H4 (cell line): Measurements from ENCODE around the gene PREX1. TPM values are rescaled to one million over a fixed set of nuclear protein-coding genes. Genes with fewer than 3 reads are reported as not detected.

Source experiments
- DNase-seq: peaks from one replicate; pipeline ENCODE4 v3.0.0-alpha.2; 2015; ENCODE audit warnings: low spot score
- total RNA-seq: library from RNA; depleted of rRNA; stranded (reverse); fragments of >200 nt; shearing (Covaris generic); gene quantifications from 2 replicates; pipeline ENCODE4 v1.2.3, GENCODE V29; 2014

The PREX1 gene
- total RNA-seq, 1 experiment from 2014 or later, result 3.1 TPM

DNA sequence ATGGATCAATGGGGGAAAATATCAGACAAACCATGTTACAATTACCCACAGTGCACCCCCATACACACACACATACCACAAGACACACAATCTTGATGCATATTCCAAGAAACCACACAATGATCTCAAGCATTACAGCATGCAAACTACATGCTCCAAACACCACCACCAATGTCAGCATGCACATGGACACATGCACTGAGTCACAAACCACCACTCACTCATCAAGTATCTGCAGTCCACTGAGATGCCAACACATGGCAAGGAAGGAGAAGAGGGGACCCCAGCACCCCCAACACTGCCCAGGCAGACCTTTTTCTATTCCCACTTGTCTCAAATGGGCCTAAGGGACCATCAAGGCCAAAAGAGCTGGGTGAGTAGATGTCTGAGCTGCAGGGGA is 91.6 kb downstream of the PREX1 start:
- no peak for DNase-seq

DNA sequence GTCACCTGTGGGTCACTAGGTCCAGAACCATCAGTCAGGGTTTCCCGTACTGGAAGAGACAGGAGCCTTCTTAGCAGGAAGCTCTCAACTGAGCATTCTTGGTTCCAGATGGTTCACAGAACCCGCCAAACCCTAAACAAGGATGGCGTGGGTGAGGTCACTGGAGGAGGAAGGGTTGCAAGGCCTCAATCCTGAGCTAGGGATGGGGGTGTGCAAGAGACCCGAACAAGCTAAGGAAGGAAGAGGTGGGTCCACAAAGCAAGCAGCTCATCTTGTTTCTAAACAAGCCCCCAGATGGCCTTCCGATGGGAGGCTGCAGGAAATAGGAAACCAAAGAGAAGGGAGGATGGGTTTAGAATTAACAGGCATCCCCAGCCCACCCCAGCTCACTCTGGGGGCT is 92.7 kb downstream of the PREX1 start:
- DNase-seq, result no peak

DNA sequence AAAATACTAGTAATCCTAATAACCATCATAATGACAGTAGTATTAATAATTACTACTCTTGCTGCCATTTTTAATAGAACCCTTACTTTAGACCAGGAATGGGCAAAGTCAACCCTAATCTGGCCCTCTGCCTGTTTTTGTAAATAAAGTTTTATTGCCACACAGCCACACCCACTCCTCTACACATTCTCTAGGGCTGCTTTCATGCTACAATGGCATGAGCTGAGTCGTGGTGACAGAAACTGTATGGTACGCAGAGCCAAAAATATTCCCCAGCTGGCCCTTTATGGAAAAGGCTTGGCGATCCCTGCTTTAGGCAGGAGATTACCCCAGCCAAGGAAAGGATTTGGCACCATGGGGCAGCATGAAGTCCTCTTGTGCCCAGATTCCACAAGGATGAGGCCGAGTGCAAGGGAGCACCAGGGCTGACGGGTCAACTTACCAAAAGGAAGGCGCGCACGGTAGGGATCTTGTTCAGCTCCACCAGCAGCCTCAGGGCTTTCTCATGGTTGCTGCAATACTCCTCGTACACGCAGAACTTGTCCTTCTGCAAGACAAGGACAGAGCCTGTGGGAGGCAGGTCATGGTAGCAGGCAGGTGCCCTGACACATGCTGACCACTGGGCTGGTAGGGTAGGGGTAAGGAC is 93.6 kb downstream of the PREX1 start:
- DNase-seq, result no peak

DNA sequence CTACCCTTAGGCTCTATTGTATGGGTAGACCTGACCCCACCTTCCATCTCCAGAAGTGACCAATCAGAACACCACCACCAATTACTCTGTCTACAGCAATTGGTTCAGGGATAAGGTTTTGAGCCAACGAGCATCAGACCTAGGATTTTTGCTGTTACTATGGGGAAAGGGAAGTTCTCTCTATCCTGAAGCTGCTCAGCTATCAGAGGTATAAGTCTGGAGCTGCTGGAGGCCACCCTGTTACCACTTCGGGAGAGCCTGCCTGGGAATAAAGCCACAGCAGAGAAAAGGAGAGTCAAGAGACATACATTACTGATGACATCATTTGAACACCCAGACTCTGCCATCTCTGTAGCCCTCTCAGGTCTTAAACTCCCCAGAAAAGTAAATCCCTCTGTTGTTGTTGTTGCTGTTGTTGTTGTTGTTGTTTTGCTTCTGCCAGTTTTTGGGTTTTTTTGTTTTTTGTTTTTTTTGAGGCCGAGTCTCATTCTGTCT is 94.5 kb downstream of the PREX1 start:
- DNase-seq, result no peak

DNA sequence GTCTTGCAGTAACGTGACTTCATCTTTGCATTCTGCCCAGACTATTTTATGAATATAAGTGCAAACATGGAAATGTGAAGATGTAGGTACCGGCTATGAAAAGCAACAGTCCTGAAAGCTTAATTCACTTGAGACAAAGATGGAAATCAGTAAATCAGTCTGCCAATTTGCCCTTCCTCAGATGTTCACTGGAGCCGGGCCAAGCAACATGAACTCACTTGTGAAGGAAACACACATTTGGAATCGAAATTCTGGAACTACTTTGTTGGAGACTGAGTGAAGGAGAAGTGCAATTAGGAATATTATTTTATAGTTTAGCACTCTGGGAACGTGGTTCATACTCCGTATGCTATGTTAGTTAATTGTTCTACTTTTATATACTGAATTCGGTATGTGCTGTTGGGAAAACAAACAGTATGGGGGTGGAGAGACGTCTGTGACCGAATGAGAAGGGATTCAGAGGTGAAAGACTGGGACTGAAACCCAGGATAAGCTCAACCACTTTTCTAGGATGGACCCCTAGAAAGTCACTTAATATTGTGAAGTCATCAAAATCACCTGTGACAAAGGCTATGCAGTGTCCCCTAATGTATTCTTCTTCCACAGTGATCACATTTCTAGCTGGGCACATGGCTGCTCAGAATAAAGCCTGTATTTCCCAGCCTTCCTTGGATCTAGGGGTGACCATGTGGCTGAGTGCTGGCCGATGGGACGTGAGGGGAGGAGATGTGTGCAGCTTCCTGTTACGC is 95.5 kb downstream of the PREX1 start:
- DNase-seq, result no peak

DNA sequence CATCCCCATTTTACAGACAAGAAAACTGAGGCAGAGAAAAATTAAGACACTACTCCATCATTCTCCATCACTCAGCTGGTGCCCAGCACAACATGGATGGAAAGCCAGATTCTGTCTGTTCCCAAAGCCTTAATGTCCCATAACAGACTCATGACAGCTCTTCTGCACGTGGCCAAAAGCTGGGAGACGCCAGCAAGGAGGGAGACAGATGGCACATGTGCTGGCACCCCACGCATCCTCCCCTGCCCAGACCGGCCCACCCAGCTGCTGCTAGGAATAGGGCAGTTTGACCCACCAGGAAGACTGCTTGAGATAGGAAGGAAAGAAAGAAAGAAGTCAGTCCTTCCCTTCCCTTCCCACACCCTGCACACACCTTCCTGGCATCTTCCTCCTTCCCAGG is 96.3 kb downstream of the PREX1 start:
- no peak for DNase-seq

DNA sequence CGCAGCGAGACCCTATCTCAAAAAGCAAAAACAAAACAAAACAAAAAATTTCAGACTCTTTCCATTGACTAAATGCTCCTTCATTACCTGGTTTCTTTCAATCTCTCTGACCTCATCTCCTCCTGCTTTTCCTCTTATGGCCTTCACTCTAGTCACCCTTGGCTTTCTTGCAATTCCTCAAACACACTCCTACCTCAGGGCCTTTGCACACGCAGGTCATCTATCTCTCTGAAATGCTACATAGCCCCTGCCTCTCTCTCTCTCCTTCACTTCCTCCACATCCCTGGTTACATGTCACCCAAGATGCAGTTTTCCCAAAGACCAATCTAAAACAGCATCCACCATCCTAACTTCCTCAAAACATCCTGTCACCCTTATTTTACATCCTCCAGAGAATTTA is 96.8 kb downstream of the PREX1 start:
- DNase-seq, result no peak

DNA sequence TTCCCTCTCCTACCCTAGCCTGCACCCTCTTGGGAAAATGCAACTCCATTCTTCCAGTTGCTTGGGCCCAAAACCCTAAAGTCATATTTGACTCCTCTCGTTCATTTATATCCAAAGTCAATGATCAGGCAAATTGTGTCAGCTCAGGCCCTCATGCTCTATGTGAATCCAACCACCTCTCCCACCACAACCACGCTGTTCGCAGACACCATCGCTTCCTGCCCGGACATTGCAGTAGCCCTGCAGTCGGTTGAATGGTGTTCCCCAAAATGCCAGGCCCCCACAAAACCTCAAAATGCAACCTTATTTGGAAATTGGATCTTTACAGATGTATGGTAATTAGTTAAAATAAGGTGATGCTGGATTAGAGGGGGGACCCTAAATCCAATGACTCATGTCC is 98.3 kb downstream of the PREX1 start:
- no peak for DNase-seq

DNA sequence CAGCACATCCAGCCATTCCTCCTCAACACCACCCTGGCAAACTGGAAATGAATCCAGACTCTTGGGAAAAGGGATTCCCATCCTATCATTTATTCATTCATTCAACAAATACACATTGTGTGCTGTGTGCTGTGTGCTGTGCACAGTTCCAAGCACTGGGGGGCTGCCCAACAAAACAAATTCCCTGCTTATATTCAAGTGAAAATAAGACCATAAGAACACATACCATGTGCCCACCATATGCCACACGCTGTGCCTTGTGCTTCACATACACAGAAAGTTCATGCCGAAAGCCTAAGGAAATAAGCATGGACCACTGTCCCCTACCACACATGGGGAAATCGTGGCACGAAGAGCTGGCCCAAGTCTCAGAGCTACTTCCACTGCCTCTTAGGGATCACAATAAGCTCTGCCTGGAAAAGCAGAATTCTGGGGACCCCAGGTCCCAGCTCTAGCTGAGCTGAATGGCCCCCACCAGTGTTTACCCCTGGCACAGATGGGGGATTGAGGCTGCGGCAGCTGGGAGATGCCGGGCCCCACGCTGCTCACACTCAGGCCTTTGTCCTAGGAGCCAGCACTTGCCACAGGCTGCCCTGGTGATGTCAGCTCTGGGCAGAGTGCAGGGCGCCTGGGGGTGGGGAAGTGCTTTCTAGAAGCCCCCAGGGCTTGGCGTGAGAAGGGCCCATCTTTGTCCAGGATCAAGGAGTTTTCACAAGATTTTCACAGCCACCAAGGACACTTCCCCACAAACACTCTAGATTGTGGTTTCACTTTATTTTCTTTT is 99.6 kb downstream of the PREX1 start:
- no peak for DNase-seq

DNA sequence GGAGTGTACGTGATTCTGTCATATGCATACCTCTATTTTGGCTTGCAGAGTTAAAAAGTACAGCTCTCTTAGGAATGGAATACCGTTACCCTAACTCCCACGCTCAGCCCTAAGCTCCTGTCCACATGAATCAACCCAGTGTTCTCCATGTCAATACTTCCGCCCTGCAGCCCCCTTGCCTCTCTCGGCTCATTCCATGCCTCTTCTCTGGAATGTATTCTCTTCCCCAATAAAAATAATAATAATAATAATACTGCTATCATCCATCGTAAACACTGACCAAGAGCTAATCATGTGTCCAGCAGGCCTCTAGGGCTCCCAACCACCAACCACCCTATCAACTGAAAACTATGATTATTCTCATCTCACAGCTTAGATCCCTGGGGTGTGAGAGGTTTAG is 100.6 kb downstream of the PREX1 start:
- DNase-seq, result no peak

DNA sequence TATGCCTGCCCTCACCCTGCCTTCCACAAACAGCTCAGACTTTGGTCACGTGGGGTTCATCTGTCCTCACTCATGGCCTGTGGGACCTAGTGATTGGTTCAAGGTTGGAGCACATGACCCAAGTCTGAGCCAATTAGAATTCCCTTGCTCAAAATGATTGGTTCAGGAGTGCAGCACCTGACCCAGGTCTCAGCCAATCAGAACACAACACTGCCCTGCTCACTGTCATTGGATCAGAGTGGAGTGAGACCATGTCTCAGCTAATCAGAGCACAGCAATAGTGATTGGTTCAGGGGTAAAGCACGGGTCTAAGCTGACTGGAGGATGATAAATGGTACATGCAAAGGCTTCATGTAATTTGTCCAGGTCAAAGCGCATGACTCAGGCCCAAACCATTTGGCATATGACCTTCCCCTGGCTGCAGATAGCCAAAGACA is 102.2 kb downstream of the PREX1 start:
- DNase-seq, result peak; percentile 13

DNA sequence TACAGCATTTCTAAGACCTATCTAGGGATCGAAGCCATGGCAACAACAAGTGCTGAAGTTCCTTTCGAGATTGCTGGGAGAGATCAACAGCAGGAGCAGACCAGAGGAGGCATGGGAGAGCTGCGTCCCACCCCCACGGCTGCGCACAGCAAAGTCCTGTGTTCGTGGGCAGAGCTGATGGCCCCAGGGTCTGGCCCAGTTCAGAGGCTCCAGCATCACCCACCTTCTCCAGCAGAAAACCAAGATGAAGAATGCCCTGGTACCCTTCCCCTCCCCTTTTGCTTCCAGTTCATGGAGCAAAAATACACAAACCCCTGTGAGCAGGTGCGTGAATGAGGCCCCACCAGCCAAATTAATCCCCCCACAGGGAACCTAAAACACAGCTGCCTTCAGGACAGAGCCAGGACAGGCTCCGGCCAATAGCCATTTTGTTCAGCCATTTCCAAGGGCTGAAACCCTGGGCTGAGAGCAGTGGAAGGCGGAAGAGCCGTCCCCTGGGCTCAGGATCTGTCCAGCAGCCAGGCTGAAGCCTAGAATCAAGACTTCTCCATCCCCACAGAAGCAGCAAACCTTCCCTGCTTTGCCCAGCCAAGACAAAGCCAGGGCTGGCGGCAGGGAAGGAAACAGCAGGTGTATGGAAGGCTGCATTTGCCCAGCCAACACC is 102.8 kb downstream of the PREX1 start:
- no peak for DNase-seq

DNA sequence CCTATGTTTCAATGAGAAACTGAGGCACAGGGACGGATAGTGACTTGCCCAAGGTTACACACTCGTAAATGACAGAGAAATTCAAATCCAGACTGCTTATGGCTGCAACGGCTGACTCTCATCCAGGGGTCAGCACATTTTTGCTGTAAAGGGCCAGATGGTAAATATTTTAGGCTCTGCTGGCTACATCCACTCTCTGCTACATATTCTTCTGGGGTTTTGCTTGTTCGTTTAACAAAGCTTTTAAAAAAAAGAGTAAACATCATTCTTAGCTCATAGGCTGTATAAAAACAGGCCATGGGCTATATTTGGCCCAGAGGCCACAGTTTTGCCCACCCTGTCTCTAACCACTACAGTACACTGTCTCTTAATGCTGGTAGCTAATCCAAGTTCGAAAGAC is 103.4 kb downstream of the PREX1 start:
- no peak for DNase-seq

DNA sequence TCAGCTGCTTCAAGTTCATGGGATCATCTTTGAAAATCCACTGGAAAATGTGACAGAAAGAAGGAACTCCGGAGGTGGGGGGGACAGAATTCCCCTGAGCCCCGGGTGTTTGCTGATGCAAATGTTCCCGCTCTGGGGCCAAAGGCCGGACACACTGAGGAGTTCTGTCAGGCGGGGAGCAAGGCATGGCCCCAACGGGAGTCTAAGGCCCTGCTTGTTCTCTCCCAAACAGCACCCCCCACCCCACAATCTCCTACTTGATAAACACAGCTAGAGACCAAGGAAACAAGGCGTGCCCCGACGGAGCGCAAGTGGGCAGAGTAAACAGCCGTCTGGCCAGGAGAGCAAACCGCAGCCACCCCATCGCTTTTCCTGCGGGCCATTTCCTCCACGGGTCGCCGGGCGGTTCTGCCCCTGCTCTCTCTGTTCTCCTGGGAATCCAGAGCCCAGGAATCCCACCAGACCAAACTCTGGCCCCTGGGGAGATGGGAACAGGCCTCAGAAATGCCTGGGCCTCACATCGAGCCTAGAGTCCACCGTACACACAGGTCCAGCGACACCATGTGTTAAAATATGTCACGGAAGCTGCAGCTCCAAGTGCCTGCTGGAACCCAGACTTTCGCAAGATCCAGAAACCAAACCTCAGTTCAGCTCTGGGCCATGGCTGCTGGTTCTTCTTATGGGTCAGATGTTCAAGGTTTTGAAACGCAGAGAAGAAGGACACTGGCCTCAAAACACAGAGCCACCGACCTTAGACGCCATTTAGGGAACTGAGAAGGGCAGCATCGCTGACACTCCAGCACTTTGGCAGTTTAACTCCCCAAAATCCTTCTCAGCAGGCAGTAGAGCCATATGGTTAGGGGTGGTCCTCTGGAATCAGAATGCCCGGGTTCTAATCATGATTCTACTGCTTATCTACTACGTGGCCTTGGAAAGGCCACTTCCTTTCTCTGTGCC is 104.2 kb downstream of the PREX1 start:
- no peak for DNase-seq

DNA sequence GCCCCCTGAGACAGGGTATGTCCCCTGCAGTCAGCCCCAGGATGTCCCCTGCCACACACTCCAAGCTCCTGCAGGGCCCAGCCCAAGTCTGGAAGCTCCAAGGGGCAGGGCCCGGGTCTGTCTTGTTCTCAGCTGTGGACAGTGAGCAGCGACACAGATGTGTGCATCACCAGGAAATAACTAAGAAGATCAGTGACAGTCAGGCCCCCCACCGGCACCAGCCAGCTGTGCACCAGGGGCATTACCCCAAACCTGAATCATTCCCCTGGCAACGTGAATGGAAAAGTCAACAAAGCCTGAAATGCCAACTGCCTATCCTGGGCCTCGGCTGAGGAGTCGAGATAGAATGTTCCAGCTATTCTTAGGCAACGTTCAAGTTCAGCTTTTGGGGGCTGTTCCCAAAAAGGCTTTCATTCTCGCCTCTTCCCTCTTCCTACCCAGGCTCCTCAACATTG is 105.0 kb downstream of the PREX1 start:
- DNase-seq, result peak; percentile 29

DNA sequence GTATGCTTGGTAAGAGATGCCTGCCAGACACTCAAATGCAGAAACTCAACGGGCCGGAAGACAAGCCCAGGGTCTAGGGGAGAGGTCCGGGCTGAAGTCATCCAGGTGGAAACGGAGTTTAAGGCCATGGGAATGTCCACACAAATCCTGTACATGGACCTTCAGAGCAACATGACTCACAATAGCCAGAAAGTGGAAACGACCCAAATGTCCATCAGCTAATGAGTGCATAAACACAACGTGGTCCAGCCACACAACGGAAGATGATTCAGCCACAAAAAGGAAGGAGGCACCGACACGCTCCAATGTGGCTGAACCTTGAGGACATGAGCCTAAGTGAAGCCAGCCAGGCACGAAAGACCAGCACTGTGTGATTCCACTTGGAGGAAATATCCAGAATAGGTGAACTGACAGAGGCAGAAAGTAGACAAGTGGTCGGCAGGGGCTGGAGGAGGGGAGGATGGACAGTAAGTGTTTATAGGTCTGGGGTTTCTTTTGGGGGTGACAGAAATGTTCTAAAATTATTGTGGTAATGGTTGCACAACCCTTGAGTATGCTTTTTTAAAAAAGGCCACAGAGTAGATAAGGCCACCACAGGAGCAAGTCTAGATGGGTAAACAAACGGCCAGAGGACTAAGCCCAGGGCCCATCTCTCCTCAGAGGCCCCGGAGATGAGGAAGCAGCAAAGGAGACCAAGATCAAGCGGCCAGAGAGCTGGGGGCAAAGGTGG is 105.6 kb downstream of the PREX1 start:
- DNase-seq, result peak; percentile 77

DNA sequence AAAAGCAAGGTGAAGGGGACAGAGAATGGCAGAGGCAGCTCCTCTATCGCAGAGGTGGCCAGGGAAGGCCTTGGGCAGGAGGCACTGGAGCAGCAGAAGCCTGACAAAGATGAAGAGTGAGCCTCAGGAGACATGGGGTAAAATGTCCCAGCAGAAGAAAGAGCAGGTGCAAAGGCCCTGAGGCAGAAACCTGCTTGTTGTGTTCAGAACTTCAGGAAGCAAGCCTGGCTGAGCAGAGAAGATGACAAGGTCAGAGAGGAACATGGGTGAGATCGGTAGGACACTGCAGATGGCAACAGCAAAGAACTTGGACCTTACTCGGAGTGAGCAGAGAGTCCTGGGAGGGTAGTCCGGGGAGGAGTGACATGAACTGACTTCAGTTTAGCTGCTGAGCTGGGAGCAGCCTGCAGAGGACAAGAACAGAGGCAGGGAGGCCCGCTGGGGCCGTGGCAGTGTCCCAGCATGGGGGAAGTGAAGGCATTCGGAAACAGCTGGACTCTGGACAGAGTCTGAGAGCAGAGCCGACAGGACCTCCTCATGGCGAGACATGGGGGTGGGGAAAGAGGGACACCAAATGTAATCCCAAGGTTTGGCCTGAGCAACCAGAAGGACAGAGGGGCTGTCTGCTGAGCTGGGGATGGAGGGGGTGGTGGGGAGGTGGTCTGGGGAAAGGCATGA is 106.3 kb downstream of the PREX1 start:
- DNase-seq, result no peak

DNA sequence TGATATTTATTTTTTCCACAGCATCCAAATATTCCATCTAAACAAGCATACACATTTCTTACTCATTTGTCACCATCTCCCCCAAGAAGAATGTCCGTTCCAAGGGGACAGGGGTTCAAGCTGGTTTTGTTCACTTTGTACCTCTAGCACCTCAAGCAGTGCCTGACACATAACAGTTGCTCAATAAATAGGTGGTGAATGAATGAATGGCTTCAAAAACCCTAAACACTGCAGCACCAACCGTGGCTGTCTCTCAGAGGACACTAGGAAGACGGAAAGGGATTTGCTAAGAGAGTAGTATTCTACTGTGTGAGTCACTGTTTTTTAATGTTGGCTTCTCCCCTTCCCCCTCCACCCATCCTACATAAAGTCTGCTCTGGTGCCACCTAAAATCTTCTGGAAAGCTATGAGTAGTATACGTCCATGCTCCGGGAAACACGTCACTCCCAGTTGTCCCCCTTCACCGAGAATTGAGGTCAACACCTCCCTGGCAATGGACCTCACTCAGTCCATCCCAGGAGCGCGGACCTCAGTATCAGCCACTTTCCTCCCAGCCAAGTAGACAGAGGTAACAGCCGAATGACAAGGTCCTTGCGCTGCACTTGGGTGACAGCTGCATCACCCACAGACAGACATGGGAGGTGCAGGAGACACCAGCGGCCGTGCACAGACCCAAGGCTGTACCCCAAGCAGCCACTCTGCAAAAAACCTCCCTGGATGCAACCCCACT is 107.4 kb downstream of the PREX1 start:
- DNase-seq, result no peak
